GM18909 (cell line): ENCODE results near the gene ARL17B.
A peak's percentile ranks its signal among the peaks of the same experiment; 100 is the strongest.
"Not testable (repeated sequence)": the region's sequence is repeated elsewhere in the genome, so short reads cannot be mapped to it uniquely, and the experiment has no call there.

Experiments used
- ATAC-seq: cut with Tn5 transposase; IDR thresholded peaks from one replicate; pipeline ENCODE4 v1.9.1; 2021; ENCODE audit warnings: mild to moderate bottlenecking; ENCODE audit not compliant: unreplicated experiment, poor library complexity

ARL17B gene

DNA sequence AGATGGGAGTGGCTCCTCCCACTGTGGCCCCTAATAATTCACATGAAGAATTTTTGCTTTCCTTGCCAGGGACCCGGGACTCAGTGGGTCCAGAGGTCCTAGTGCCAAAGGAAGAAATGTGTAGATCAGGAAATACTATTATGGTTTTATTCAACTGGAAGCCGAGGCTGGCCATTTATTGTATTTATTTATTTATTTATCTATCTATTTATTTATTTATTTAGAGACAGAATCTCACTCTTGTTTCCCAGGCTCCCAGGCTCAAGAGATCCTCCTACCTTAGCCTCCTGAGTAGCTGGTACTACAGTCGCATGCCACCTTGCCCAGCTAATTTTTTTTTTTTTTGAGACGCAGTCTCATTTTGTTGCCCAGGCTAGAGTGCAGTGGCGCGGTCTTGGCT is 107.4 kb downstream of the ARL17B start:
- not testable (repeated sequence) for ATAC-seq

DNA sequence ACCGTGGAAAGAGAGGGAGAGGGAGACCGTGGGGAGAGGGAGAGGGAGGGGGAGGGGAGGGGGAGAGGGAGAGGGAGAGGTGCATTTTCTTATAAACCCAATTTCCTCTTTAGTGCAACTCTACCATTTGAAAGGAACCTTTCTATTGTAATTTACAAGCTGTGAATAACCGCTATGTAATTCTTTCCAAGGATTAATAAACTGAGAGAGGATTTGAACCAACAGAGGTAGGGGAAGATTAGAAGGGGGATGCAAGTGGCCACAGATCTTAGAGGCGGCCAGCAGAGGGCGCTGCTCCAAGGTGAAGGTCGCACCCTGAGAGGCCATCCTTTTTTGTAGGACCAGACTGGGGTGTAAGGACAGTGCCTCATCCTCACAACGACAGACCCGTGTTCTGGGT is 107.8 kb downstream of the ARL17B start:
- ATAC-seq = not testable (repeated sequence)

DNA sequence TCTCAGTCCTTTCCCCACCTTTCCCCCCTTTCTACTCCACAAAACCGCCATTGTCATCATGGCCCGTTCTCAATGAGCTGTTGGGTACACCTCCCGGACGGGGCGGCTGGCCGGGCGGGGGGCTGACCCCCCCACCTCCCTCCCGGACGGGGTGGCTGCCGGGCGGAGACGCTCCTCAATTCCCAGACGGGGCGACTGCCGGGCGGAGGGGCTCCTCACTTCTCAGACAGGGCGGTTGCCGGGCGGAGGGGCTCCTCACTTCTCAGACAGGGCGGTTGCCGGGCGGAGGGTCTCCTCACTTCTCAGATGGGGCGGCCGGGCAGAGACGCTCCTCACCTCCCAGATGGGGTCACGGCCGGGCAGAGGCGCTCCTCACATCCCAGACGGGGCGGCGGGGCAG is 108.8 kb downstream of the ARL17B start:
- not testable (repeated sequence) for ATAC-seq

DNA sequence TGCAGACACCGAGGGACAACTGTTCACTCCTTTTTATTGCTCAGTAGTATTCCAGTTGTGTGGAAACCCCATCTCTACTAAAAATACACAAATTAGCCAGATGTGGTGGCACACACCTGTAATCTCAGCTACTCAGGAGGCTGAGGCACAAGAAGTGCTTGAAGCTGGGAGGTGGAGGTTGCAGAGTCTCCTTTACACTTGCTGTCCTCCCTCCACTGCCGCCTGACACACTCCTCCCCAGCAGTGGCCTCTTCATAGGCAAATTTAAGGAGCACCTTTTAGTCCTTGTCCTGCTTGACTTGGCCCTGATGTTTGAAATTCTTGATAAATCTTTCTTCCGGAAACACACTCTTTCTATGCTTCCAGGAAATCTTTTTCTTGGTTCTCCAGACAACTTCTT is 112.4 kb downstream of the ARL17B start:
- not testable (repeated sequence) for ATAC-seq

DNA sequence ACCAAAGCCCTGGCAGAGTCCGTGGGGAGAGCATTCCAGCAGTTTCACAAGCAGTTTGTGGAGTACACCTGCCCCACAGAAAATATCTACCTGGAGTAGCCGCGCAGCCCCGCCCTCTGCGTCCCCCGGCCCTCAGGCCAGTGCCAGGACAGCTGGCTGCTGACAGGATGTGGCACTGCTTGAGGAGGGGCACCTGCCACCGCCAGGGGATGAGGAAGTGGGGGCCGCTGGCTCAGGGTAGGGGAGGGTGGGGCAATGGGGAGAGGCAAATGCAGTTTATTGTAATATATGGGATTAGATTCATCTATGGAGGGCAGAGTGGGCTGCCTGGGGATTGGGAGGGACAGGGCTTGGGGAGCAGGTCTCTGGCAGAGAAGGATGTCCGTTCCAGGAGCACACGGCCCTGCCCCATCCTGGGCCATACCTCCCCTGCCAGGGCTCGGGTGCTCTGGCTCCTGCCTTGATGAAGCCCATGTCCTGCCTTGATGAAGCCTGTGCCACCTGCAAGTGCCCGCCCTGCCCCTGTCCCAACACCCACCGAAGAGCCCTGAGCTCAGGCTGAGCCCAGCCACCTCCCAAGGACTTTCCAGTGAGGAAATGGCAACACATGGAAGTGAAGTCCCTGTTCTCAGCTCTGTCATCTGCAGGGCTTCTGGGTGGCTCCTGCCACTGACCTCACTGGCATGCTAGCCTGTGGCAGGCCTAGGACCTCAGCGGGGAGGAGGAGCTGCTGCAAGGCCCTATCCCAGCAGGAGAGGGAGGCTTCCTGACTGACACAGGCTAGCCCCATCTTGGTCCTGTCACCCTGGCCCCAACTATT is 116.4 kb downstream of the ARL17B start:
- ATAC-seq = not testable (repeated sequence)

DNA sequence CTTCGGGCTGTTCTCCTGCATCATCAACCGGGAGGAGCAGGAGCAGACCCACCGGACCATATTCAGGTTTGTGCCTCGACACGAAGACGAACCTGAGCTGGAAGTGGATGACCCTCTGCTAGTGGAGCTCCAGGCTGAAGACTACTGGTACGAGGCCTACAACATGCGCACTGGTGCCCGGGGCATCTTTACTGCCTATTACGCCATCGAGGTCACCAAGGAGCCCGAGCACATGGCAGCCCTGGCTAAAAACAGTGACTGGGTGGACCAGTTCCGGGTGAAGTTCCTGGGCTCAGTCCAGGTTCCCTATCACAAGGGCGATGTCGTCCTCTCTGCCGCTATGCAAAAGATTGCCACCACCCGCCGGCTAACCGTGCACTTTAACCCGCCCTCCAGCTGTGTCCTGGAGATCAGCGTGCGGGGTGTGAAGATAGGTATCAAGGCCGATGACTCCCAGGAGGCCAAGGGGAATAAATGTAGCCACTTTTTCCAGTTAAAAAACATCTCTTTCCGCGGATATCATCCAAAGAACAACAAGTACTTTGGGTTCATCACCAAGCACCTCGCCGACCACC is 117.1 kb downstream of the ARL17B start:
- ATAC-seq = not testable (repeated sequence)

DNA sequence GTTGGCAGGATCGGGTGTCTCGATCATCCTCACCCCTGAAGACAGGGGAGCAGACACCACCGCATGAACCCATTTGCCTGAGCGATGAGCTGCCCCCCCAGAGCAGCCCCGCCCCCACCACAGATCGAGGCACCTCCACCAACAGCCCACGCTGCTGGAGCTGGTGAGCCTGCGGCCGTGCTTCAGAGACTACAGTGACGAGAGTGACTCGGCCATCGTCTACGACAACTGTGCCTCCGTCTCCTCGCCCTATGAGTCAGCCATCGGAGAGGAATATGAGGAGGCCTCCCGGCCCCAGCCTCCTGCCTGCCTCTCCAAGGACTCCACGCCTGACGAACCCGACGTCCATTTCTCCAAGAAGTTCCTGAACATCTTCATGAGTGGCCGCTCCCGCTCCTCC is 117.6 kb downstream of the ARL17B start:
- ATAC-seq = not testable (repeated sequence)

DNA sequence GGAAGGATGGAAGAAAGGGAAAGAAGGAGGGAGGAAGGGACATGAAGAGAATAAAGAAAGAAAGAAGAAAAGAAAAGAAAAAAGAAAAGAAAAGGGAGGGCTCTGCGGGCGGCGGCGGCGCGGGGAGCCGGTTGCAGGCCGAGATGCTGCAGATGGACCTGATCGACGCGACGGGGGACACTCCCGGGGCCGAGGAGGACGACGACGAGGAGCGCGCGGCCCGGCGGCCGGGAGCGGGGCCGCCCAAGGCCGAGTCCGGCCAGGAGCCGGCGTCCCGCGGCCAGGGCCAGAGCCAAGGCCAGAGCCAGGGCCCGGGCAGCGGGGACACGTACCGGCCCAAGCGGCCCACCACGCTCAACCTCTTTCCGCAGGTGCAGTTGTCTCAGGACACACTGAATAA is 118.1 kb downstream of the ARL17B start:
- ATAC-seq = not testable (repeated sequence)

DNA sequence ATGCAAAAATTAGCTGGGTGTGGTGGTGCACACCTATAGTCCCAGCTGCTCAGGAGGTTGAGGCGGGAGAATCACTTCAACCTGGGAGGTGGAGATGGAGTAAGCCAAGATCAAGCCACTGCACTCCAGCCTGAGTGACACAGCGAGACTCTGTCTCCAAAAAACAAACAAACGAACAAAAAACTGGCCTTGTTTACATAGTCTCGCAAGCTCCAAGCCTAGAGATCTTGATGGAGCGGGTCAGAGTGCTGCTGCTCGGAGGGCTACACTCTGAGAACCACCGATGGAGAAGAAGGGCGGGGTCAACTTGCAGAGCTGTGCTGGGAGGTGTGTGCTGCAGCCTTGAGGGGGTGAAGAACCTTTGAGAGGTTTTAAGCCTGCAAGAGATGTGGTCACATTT is 130.2 kb downstream of the ARL17B start:
- ATAC-seq = not testable (repeated sequence)

DNA sequence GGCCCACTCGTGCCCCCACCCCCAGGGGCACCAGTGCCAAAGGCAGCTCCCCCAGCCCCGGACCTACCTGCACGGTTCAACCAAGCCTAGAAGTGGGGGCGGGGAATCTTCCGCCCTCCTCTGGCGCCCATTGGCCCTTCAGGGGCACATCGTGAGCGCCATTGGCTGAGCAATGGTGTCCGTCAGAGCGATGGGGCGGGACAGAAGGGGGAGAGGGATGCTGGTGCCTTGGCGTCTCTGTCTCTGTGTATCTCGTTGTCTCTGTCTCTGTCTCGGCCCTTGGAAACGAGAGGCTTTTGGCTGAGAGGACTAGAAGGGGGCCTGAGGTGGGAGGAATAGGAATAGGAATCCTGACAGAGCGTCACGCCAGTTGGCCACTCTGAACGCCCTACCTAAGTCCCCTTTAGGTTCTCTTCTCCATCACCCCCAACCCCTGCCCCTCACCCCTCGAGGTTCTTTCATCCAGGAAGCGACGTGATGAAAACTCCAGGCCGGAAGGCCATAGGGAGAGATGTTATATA is 136.2 kb downstream of the ARL17B start:
- peak; percentile 98 for ATAC-seq

DNA sequence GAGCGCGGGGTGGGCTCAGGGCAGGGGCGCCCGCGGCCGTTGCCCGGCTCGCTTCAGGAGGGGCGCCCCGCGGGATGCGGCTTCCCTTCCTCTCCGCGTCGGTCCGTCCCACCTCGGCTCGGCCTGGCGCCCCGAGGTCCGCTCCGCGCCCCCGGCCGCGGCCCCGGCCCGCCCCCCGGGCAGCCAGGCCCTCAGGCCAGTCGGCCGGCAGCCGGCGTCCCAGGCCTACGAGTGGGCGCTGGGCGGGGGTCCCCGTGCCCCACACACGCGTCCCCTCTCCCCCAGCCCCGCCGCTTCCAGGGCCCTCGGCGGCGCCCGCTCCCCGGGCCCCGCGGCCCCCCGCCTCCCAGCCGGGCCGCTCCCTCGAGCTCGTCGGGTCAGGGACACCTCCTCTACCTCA is 136.7 kb downstream of the ARL17B start:
- peak; percentile 36 for ATAC-seq
